ENCODE measurements around the gene CACNA1C.

CACNA1C gene

GRCh38 chr12:2142068-2142467 is 89.3 kb downstream of the CACNA1C start:
- ATAC-seq, result no peak

- no peak for ATAC-seq
Measured at GRCh38 chr12:2144951-2145350, 92.2 kb downstream of the CACNA1C start.

GRCh38 chr12:2145433-2145998 is 92.7 kb downstream of the CACNA1C start:
- ATAC-seq, result no peak

DNA sequence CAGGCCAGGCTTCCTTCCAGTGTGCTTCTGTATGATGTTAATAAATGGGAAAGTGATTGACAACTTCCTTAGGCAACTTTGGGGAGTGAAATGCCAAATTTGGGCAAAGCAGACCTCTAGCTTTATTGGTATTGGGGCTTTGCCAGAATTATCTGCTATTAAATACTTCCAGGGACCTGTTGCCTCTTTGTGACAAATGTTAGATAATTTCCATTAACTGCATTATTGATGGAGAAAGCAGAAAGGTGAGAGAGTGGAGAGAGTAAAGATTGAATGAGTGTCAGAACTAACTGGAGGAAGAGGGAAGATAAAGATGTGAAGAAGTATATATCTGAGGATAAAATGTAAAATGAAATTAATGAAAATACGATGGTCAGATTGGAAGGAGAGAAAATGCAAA is 94.5 kb downstream of the CACNA1C start:
- ATAC-seq, result no peak

GRCh38 chr12:2149091-2149490 is 96.3 kb downstream of the CACNA1C start:
- ATAC-seq, result no peak

GRCh38 chr12:2150833-2151232 is 98.0 kb downstream of the CACNA1C start:
- no peak for ATAC-seq

- no peak for ATAC-seq
Measured at GRCh38 chr12:2151391-2151790, 98.6 kb downstream of the CACNA1C start.

DNA sequence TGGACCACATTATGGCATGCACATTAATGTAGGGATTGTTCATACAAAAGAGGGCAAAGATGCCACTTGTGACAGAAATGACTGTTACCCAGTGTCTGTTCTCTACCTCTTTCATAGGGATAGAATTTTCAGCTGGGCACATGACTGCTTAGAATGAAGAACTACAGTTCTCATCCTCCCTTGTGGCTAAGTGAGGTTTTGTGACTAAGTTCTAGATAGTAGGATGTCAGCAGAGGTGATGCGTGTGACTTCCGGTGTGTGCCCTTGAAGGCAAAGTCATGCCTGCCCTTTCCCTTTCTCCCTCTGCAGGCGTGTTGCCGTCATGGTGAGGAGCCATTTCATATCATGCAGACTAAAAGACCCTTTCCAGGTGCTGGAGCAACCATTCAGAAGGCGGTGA is 99.3 kb downstream of the CACNA1C start:
- ATAC-seq, result no peak

DNA sequence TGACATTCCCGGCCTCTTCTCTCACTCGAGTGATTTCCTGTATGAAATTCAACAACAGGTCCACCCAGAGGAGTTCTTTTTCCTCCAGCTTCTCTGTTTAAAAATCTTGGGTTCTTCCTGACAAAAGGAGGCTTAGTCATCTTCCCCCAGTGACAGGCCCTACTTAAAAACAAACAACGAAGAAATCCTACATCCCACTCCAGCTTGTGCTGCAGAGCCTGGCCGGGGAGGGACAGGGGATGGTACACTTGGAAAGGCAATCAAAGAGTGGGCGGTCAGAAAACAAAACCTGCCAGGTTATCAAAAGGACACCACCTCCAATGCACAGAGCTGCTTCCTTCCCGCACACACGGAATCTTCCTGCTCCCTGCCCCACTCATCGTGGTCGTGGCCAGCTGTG is 101.3 kb downstream of the CACNA1C start:
- ATAC-seq, result no peak

GRCh38 chr12:2154521-2154920 is 101.7 kb downstream of the CACNA1C start:
- ATAC-seq, result no peak

GRCh38 chr12:2156333-2156732 is 103.5 kb downstream of the CACNA1C start:
- ATAC-seq, result no peak

GRCh38 chr12:2160043-2160442 is 107.3 kb downstream of the CACNA1C start:
- no peak for ATAC-seq

- no peak for ATAC-seq
Measured at GRCh38 chr12:2161473-2161872, 108.7 kb downstream of the CACNA1C start.

DNA sequence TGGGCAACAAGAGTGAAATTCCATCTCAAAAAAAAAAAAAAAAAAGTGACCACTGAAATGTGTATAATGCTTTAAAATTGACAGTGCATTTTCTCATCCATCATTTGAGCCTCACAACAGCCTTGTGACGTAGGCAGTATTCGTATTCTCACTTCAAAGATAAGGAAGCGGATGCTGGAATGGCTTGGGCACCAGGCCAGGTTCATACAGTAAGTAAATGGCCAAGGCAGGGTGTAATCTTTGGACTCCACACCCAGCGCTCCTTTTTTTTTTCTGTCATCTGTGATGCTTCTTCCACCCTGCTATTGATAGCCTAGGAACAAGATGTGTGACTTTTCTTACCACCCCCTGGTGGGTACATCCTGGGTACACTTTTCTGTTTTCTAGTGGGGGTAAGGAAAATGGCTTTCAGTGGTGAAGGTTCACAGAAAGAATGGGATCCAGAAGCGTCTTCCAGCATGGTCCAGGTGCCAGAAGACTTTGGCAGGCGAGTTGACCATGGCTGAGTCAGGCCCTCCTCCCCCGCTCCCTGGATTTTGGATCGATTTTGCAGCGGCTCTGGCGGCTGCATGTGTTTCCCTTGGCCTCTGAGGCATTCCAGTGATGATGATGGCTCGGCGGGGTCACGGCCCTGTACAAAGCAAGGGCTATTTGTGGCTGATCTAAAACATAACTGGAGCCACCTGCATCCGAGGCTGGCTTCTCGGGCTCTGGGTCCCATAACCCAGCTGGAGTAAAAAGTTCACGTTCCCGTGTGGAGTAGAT is 110.6 kb downstream of the CACNA1C start:
- no peak for ATAC-seq

DNA sequence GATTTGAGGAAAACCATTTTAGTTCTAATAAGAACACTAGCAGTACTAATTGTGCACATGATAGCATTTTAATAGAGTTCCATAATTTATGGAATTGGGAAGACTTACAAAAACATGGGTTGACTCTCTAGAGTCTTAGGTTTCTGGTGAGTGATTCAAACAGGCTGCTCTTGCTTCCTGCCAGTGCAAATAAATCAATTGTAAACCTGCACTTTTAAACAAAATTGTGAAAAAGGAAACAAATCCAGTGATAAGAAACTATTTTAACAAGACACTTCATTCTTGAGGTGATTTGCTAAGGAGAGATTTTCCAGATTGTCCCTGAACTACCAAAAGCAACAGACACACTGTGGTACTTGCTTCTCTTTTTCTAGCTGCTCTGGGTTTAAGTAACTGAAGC is 112.2 kb downstream of the CACNA1C start:
- no peak for ATAC-seq

DNA sequence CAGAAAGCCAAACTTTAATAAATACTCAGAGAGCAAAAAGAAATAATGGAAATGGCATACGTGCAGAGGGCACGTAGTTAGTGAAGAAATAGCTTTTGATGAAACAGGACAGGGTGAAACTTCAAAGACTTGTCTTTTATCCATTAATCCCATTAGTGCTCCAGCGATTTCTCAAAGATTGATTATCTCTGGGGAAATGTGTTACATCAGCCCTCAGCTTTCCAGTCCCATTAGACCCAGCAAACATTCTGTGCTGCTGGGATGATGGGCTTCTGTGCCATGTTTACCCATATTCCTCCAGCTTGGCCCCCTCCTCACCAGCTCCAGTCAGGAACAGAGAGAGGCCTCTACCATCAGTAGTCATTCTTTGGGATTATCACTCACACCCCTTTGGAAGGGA is 113.1 kb downstream of the CACNA1C start:
- no peak for ATAC-seq

GRCh38 chr12:2166696-2167095 is 113.9 kb downstream of the CACNA1C start:
- no peak for ATAC-seq

- ATAC-seq, result no peak
Measured at GRCh38 chr12:2167231-2167630, 114.4 kb downstream of the CACNA1C start.

DNA sequence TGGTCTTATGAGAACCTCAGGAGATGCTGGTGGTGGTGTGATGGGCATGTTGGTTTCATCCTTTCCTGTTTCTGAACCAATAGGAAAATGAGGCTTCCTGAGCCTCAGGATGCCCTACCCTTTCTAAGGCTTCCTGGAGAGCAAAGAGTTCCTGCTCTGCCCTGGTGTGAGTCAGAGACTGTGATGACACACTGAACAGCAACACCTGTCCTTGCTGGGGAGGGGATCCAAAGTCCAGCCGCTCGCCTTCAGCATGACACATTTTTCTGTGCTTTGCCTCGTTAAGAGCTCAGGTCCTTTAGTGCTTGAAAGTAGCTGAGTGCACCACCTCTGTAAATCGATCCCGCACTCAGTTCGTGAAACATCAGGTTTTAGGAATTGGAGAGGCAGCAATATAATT is 116.0 kb downstream of the CACNA1C start:
- ATAC-seq, result no peak

DNA sequence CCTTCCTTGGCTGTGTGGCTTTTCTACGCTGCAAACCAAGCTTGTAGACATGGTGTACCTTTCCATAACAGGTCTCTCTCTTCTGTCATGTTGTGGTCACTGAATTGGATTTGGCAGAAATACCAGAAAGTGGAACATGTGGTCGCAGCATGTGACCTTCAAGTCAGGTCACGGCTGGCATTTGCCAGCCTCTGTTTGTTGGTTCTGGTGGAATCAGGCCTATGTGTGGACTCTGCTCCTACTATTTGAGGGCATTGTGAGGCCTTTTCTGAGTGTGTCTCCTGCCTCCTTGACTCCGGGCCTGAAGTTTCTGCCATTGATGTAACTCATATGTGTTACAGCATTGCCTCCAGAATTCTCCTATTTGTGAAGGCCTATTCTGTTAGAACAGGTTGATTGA is 116.7 kb downstream of the CACNA1C start:
- ATAC-seq, result no peak

GRCh38 chr12:2169940-2170339 is 117.2 kb downstream of the CACNA1C start:
- ATAC-seq, result no peak

GRCh38 chr12:2170376-2170775 is 117.6 kb downstream of the CACNA1C start:
- ATAC-seq, result no peak

DNA sequence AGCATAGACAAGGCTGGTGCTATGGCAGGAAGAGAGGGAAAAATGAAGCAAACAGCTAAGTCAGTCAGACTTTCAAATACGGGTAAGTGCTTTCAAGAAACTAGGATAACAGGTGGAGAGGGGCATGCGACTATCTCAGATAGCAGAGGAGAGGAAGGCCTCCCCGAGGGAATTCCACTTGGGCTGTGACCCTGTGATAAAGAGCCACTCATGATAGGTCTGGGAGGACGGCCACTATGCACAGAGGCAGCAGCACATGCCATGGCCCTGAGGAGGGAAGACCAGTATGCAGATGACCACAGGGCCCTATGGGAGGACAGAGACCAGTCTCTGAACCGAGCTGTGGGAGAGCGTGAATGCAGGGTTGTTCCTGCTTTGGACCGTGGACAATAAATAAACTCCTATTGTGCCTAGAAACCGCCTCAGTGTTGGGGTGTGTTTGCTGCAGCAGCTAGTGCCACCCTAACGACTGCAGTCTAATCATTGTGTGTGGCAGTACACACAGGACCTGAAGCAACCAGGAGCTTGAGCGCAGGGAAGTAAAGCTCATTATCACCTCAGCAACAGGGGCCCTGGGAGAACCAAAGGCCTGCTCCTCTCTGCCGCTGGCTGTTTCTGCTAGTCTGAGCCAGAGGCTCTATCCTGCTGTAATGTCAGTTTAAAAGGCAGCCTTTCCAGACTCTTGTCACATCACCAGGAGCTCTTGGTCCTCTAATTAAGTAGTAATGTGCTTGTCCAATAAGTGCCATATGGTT is 119.1 kb downstream of the CACNA1C start:
- ATAC-seq, result no peak
